ENCODE results near the gene ZNF497.

ZNF497 gene

DNA sequence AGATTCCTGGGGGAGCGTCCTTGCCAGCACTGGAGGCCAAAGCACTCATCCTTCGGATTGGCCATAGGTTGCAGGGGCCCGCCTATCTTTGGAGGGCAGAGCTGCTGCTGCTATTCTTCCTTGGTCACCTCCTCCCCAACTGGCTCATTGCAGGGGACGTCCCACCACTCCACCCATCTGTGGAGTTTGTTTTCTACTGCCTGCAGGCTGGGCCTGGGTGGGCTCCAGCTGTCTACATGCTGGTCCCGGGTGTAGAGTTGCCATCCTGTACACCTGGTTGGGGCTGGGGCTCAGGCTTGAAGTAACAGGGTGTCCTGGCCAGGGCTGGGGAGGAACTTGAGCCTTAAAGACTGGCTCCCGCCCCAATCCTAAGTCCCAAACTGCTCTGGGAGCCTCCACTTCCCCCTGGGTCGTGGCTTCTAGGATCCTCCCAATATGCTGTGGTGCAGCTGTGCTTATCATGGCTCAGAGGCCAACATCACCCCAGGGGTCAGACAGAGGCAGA, 35.0 kb upstream of the ZNF497 start (continued):
- TF ChIP-seq ZNF530 (tag by site-specific recombination; IDR thresholded peaks at IDR 0.05; ENCODE audit: low read depth) (no peak), ZNF560 (tag by site-specific recombination; IDR thresholded peaks at IDR 0.05; ENCODE audit: borderline replicate concordance) (no peak), MYNN (tag by site-specific recombination; IDR thresholded peaks at IDR 0.05; ENCODE audit: borderline replicate concordance) (no peak), GLIS1 (tag by site-specific recombination; IDR thresholded peaks at IDR 0.05) (peak; percentile 11; the same call in 1 of the 2 replicates), ZFP41 (tag by site-specific recombination; IDR thresholded peaks at IDR 0.05; ENCODE audit: borderline replicate concordance) (no peak), ZNF394 (tag by site-specific recombination; IDR thresholded peaks at IDR 0.05; ENCODE audit: borderline replicate concordance) (no peak), ZNF354C (tag by site-specific recombination; IDR thresholded peaks at IDR 0.05; ENCODE audit: borderline replicate concordance, low read depth) (no peak), OVOL3 (tag by site-specific recombination; IDR thresholded peaks at IDR 0.05) (no peak)
- TF ChIP-seq, protein P1, sequence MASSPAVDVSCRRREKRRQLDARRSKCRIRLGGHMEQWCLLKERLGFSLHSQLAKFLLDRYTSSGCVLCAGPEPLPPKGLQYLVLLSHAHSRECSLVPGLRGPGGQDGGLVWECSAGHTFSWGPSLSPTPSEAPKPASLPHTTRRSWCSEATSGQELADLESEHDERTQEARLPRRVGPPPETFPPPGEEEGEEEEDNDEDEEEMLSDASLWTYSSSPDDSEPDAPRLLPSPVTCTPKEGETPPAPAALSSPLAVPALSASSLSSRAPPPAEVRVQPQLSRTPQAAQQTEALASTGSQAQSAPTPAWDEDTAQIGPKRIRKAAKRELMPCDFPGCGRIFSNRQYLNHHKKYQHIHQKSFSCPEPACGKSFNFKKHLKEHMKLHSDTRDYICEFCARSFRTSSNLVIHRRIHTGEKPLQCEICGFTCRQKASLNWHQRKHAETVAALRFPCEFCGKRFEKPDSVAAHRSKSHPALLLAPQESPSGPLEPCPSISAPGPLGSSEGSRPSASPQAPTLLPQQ (tag by site-specific recombination; IDR thresholded peaks at IDR 0.05): no peak

DNA sequence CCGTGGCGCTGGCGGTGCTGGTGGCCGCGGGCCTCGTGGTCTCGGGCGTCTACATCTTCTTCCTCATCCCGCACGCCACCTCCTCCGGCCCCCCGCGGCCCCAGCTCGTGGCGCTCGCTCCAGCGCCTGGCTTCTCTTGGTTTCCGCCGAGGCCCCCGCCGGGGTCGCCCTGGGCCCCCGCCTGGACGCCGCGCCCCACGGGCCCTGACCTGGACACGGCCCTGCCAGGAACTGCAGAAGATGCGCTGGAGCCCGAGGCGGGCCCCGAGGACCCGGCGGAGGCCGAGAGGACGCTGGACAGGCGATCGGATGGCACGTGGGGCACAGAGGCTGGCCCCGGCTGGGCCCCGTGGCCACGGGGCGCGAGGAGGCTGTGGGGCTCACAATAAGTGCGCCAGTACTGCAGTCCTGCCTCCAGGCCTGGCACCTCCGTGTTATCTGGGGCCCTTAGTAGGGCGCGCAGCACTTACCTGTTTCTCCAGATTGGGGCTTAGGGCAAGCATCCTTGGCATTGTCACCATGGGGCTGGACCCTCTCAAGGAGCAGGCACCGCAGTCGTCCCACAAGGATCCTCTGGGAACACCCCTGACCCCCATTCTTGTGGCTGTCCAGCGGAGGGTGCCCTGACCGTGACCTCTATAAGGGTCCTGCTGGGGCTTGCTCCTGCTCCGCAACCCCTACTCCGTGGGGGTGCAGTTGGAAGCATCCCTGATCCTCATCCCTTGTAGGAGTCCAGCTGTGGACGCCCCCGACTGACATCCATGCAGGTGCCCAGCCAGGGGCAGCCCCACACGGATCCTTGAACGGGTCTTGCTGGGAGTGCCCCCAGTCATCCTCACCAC, 34.4 kb upstream of the ZNF497 start:
- no peak overlapping the region for H3K4me3 ChIP-seq (ENCODE audit: low read depth, low read length)
- H3K4me1 ChIP-seq (ENCODE audit: control insufficient read depth, insufficient read depth, low read length): peaks cover 3% of the 10 kb centered on the region; the same call in 1 of the 2 replicates
- H3K27ac ChIP-seq (ENCODE audit: extremely low read depth, low read depth, low read length): no peak overlapping the region
- ChIA-PET CTCF (no interaction called here), POLR2A (interaction anchor here (1.6 kb wide), 1 partner anchor 11 kb away, joined by 4 read pairs; the partner anchor contains the start of gene ZNF584)
- H3K9me3 ChIP-seq (ENCODE audit: control insufficient read depth, insufficient read depth, low read depth, low read length): no peaks in the 10 kb centered on the region
- peaks cover 27 to 42% of the 10 kb centered on the region in 2 experiments for H3K36me3 ChIP-seq (ENCODE audit: control insufficient read depth in 2 of 2, insufficient read depth in 1 of 2, low read length in 2 of 2)
- no peak for TF ChIP-seq ZNF776 (tag by site-specific recombination; IDR thresholded peaks at IDR 0.05; ENCODE audit: borderline replicate concordance)
- no peak for TF ChIP-seq ZBTB48 (tag by site-specific recombination; IDR thresholded peaks at IDR 0.05)
- TF ChIP-seq GLIS1 (tag by site-specific recombination; IDR thresholded peaks at IDR 0.05): peak; percentile 90
- 0 out of 2 replicates have a peak, but pooled peaks have one; percentile 16 for TF ChIP-seq BCL11B (tag by site-specific recombination; IDR thresholded peaks at IDR 0.05; ENCODE audit: low read depth)
- TF ChIP-seq ZIC2 (tag by site-specific recombination; IDR thresholded peaks at IDR 0.05): peak; percentile 56
- no peak for TF ChIP-seq YY1 (tag by site-specific recombination; IDR thresholded peaks at IDR 0.05)
- peak; percentile 38 for TF ChIP-seq GLIS2 (tag by site-specific recombination; IDR thresholded peaks at IDR 0.05)
- no peak for TF ChIP-seq ZSCAN30 (tag by site-specific recombination; IDR thresholded peaks at IDR 0.05)

DNA sequence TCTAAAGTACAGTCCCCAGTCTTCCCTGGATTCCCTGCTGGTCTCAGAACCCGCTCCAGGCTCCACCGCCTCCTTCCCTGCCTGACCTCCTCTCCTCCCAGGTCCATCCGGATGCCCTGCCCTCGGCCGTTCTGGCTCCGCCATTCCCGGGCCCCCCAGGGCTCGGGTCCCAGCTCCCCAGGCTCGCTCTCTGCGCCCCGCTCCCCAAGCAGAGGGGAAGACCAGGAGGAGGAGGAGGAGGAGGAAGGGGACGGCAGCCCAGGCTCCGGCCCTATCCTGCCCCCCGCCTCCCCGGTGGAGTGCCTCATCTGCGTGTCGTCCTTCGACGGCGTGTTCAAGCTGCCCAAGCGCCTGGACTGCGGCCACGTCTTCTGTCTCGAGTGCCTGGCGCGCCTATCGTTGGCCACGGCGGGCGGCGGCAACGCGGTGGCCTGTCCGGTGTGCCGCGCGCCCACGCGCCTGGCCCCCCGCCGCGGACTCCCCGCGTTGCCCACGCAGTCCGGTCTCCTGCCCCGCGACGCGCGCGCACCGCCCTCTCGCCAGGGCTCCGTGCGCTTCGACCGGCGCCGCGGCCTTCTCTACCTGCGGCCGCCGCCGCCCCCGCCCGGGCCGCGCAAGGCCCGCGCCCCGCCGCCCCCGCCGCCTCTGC, 33.6 kb upstream of the ZNF497 start:
- 0 out of 2 replicates have a peak, but pooled peaks have one; percentile 49 for TF ChIP-seq BCL11B (tag by site-specific recombination; IDR thresholded peaks at IDR 0.05; ENCODE audit: low read depth)
- peak; percentile 98 for TF ChIP-seq ZBTB48 (tag by site-specific recombination; IDR thresholded peaks at IDR 0.05)
- TF ChIP-seq, protein P2, sequence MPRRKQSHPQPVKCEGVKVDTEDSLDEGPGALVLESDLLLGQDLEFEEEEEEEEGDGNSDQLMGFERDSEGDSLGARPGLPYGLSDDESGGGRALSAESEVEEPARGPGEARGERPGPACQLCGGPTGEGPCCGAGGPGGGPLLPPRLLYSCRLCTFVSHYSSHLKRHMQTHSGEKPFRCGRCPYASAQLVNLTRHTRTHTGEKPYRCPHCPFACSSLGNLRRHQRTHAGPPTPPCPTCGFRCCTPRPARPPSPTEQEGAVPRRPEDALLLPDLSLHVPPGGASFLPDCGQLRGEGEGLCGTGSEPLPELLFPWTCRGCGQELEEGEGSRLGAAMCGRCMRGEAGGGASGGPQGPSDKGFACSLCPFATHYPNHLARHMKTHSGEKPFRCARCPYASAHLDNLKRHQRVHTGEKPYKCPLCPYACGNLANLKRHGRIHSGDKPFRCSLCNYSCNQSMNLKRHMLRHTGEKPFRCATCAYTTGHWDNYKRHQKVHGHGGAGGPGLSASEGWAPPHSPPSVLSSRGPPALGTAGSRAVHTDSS (tag by site-specific recombination; IDR thresholded peaks at IDR 0.05): peak; percentile 62; the same call in 1 of the 2 replicates
- TF ChIP-seq ZNF600 (tag by site-specific recombination; IDR thresholded peaks at IDR 0.05): peak; percentile 47; the same call in 1 of the 2 replicates
- TF ChIP-seq IKZF3 (tag by site-specific recombination; IDR thresholded peaks at IDR 0.05): peak; percentile 5; the same call in 1 of the 2 replicates
- TF ChIP-seq KLF7 (tag by site-specific recombination; IDR thresholded peaks at IDR 0.05; ENCODE audit: borderline replicate concordance): no peak
- no peak for TF ChIP-seq ZNF747 (tag by site-specific recombination; IDR thresholded peaks at IDR 0.05)
- TF ChIP-seq, protein P3, sequence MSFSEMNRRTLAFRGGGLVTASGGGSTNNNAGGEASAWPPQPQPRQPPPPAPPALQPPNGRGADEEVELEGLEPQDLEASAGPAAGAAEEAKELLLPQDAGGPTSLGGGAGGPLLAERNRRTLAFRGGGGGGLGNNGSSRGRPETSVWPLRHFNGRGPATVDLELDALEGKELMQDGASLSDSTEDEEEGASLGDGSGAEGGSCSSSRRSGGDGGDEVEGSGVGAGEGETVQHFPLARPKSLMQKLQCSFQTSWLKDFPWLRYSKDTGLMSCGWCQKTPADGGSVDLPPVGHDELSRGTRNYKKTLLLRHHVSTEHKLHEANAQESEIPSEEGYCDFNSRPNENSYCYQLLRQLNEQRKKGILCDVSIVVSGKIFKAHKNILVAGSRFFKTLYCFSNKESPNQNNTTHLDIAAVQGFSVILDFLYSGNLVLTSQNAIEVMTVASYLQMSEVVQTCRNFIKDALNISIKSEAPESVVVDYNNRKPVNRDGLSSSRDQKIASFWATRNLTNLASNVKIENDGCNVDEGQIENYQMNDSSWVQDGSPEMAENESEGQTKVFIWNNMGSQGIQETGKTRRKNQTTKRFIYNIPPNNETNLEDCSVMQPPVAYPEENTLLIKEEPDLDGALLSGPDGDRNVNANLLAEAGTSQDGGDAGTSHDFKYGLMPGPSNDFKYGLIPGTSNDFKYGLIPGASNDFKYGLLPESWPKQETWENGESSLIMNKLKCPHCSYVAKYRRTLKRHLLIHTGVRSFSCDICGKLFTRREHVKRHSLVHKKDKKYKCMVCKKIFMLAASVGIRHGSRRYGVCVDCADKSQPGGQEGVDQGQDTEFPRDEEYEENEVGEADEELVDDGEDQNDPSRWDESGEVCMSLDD (tag by site-specific recombination; IDR thresholded peaks at IDR 0.05): peak; percentile 25; the same call in 1 of the 2 replicates
- H3K9me3 ChIP-seq (ENCODE audit: control insufficient read depth, insufficient read depth, low read depth, low read length): no peaks in the 10 kb centered on the region
- H3K27ac ChIP-seq (ENCODE audit: extremely low read depth, low read depth, low read length): no peak overlapping the region
- POLR2A ChIA-PET: interaction anchor here (2.1 kb wide), 1 partner anchor 12 kb away, joined by 7 read pairs; the partner anchor contains the start of gene ZNF584
- peaks cover 3% of the 10 kb centered on the region; the same call in 1 of the 2 replicates for H3K4me1 ChIP-seq (ENCODE audit: control insufficient read depth, insufficient read depth, low read length)
- CTCF ChIA-PET: no interaction called here
- no peak overlapping the region for H3K4me3 ChIP-seq (ENCODE audit: low read depth, low read length)
- peaks cover 35 to 50% of the 10 kb centered on the region in 2 experiments for H3K36me3 ChIP-seq (ENCODE audit: control insufficient read depth in 2 of 2, insufficient read depth in 1 of 2, low read length in 2 of 2)
